GM12864 (cell line): ENCODE data around the gene ZBTB5.
A peak's percentile ranks its signal among the peaks of the same experiment; 100 is the strongest.
"Not testable (repeated sequence)": the region's sequence is repeated elsewhere in the genome, so short reads cannot be mapped to it uniquely, and the experiment has no call there.

ENCODE experiments used
- DNase-seq: peaks from one replicate; pipeline ENCODE4 v3.0.0-alpha.2; 2011; ENCODE audit warnings: low read depth
- H3K4me3 ChIP-seq: 2 replicates; pipeline ENCODE4 v1.5.1; 2011; ENCODE audit warnings: mild to moderate bottlenecking, low read depth, low read length, control low read depth
- TF ChIP-seq, protein P1 (sequence below): IDR thresholded peaks from 2 replicates; pipeline ENCODE4 v1.5.1; 2011; ENCODE audit warnings: low read depth, mild to moderate bottlenecking, moderate library complexity, low read length, control low read depth, inconsistent platforms; ENCODE audit errors: missing control alignments

Gene ZBTB5, protein sequence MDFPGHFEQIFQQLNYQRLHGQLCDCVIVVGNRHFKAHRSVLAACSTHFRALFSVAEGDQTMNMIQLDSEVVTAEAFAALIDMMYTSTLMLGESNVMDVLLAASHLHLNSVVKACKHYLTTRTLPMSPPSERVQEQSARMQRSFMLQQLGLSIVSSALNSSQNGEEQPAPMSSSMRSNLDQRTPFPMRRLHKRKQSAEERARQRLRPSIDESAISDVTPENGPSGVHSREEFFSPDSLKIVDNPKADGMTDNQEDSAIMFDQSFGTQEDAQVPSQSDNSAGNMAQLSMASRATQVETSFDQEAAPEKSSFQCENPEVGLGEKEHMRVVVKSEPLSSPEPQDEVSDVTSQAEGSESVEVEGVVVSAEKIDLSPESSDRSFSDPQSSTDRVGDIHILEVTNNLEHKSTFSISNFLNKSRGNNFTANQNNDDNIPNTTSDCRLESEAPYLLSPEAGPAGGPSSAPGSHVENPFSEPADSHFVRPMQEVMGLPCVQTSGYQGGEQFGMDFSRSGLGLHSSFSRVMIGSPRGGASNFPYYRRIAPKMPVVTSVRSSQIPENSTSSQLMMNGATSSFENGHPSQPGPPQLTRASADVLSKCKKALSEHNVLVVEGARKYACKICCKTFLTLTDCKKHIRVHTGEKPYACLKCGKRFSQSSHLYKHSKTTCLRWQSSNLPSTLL

GRCh38 chr9:37465249-37466036 is at the start of gene ZBTB5:
ZBTB5 (minus strand) TSS chr9:37465450; CDS start chr9:37442551, 22,899 bp downstream.
- peak within 1 kb of the TSS; percentile 70 for H3K4me3 ChIP-seq
- TF ChIP-seq, protein P1, sequence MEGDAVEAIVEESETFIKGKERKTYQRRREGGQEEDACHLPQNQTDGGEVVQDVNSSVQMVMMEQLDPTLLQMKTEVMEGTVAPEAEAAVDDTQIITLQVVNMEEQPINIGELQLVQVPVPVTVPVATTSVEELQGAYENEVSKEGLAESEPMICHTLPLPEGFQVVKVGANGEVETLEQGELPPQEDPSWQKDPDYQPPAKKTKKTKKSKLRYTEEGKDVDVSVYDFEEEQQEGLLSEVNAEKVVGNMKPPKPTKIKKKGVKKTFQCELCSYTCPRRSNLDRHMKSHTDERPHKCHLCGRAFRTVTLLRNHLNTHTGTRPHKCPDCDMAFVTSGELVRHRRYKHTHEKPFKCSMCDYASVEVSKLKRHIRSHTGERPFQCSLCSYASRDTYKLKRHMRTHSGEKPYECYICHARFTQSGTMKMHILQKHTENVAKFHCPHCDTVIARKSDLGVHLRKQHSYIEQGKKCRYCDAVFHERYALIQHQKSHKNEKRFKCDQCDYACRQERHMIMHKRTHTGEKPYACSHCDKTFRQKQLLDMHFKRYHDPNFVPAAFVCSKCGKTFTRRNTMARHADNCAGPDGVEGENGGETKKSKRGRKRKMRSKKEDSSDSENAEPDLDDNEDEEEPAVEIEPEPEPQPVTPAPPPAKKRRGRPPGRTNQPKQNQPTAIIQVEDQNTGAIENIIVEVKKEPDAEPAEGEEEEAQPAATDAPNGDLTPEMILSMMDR = no peak
- peak; percentile 100 for DNase-seq

DNA sequence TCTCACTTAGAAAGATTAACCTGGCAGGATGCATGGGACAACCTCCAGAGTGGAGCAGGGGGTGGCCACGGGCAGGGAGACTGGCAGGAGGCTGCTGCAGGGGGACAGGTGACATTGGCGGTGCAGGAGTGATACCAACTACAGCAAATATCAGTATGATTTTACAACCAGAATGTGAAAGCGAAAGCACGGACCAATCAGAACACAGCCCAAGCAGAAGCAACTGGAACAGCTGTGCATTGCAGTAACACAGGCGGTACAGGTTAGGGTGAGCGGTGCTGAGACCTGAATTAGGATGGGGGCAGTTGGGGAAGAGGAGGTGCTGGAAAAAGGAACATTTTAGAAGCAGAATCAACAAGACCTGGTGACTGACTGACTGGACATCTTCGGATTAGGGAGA is 49.7 kb upstream of the ZBTB5 start:
- TF ChIP-seq, protein P1 = no peak
- no peak for DNase-seq
- H3K4me3 ChIP-seq = no peak overlapping the region

DNA sequence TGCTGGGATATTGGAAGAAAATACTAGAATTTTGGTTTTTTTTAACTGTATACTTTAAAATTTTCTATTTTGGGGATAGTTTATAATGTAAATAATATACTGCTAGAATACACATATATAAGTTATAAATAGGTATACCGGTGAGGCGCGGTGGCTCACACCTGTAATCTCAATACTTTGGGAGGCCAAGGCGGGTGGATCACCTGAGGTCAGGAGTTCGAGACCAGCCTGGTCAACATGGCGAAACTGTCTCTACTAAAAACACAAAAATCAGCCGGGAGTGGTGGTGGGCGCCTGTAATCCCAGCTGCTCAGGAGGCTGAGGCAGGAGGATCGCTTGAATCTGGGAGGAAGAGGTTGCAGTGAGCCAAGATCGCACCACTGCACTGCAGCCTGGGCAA is 49.2 kb upstream of the ZBTB5 start:
- not testable (repeated sequence) for DNase-seq, H3K4me3 ChIP-seq

DNA sequence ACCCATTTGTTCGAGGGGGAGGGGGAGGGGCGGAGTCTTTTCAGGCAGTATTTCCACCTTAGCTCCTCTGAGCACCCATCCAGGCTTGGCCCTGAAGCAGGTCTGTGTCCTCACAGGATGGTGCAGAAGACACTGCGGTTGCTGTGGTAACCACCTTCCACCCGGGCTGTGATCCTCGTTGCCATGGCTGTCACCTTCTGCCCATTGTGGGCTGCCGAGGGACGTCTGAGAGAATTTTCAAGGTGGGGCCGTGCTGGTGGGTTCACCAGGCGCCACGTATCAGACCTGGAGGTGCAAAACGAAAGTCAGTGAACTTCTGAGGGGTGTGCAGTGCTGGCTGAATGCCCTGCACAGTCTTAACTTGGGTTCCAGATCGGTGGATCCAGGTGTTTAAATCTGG is 47.2 kb upstream of the ZBTB5 start:
- no peak overlapping the region for H3K4me3 ChIP-seq
- no peak for DNase-seq
- TF ChIP-seq, protein P1 = no peak

DNA sequence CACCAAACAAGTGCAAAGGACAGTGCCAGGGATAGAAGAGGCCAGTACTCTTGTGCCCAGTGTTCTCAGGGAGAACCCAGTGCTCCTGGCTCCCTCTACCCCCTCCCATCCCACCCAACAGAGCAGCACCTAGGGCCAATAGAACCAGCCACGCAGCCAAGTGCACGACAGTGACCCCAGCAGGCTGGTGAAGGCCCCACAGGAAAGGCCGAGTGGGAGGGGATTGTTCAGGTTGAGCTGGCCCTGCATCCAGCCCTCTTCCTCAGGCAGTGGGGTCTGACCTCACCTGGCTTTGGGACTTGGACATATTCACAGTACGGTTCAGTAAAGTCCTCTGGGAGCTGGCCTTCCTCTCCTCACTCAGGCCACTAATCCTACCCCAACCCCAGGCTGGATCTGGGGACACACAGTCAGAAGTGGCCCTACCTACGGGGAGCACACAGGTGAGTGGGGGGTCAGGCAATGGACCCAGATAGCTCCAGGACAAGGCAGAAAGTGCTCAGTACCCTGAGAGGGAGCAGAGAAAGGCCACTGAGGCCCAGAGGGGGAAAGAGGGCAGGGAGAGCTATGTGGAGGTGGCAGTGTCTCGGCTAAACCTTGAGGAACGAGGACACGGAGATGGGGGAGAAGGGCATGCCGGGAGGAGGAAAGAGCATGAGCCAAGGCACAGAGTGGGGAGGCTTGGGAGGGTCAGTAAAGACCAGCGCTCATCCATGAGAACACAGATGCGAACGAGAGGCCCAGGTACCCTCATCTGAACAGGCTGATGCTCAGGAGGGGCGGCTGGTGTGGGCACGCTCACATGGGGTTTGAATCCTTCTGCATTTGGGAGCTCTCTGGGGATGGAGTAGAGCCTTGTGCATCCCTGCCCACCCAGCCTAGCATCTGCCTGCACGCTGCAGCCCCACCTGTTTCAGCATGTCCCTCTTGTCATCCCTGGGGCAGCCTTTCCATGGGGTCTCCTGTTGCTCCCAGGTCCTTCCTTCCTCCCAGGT is 46.1 kb upstream of the ZBTB5 start:
- H3K4me3 ChIP-seq = no peak overlapping the region
- TF ChIP-seq, protein P1 = peak; percentile 46
- no peak for DNase-seq

- DNase-seq, H3K4me3 ChIP-seq: not testable (repeated sequence)
These were observed 44.8 kb upstream of the ZBTB5 start for GRCh38 chr9:37510053-37510452.

- H3K4me3 ChIP-seq = no peak overlapping the region
- DNase-seq = no peak
- TF ChIP-seq, protein P1 = no peak
These were observed 44.3 kb upstream of the ZBTB5 start for GRCh38 chr9:37509536-37509935.
